ENCODE measurements around the gene KCNC3. TPM values are rescaled to one million over a fixed set of nuclear protein-coding genes. Genes with fewer than 3 reads are reported as not detected.

KCNC3 gene
- total RNA-seq (0.13 TPM), polyA plus RNA-seq (ENCODE audit: insufficient read depth in 1 of 8, insufficient read length in 8 of 8, low replicate concordance in 1 of 8) (1 to 10 TPM in 4 of 8 donors, under 1 TPM in 4; 0.58 to 1.9 (median 1.0) TPM)
- long read RNA-seq, donor 1, result 0 reads
- long read RNA-seq, donor 2, result 0 reads
- long read RNA-seq, donor 3, partial matches to known transcripts, result 218 of 243 reads
- long read RNA-seq, donor 3, other reads (novel, unspliced or antisense), result 25 of 243 reads
- long read RNA-seq, donor 4, result 0 reads
- long read RNA-seq, donor 5, result 0 reads
- long read RNA-seq, donor 6, result 0 reads
- long read RNA-seq, donor 7, result 0 reads
- long read RNA-seq, donor 8, result 0 reads
- long read RNA-seq, donor 9, result 0 reads
- long read RNA-seq, donor 10, result 0 reads
- long read RNA-seq, donor 11, result 0 reads

DNA sequence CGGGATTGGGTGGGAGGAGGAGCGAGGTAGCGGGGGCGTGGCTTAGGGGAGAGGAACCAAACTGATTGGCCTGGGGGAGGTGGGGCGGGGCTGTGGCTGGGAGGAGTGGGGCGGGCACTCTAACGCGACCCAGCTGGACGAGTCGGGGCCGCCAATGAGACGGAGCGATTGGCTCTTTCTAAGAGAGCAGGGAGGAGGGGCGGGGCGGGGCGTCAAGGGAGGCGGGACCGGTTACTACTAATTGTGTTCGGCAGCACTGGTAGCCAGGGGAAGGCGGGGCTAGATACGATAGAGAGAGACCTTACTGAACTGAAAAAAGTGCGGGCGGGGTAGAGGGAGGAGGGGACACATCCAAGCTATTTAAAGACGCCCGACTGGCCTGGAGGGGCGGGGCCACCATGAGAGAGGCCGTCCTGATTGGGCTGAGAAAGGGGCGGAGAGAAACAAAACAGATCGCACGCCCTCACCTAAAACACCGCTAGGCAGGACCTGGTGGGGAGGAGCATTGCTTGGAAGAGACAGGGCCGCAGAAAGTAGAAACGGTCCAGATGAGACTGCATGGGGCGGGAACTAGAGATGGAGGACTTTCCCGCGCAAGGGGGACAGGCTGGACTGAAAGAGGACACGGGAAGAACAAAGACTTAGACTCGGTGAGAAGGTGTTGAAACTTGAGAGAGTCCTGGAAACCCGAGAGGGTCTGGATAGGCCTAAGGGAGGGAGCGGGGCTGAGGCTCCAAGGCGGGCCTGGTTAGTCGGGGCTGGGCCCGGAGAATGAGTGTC, at the start of gene KCNC3:
TSS of gene KCNC3 (minus strand) at position 232 of the 780 bp plus-strand sequence. CDS start 295 bp downstream, outside the sequence.
- H3K27me3 ChIP-seq (ENCODE audit: control insufficient read depth, insufficient read depth, low read length), result peaks cover 80% of the 10 kb centered on the region
- peak within 1 kb of the TSS; percentile 84 for H3K27ac ChIP-seq (ENCODE audit: low read length)
- H3K4me3 ChIP-seq (ENCODE audit: low read length), result peak within 1 kb of the TSS; percentile 31
- H3K4me1 ChIP-seq (ENCODE audit: control insufficient read depth, insufficient read depth, low read length), result peaks cover 52% of the 10 kb centered on the region
- peak; percentile 97 for DNase-seq
- no peaks in the 10 kb centered on the region for H3K36me3 ChIP-seq (ENCODE audit: control insufficient read depth, insufficient read depth, low read length)
- 2% methylated on average over 39 of the region's 43 CpGs for WGBS (ENCODE audit: insufficient coverage)
- no peaks in the 10 kb centered on the region for H3K9me3 ChIP-seq (replicated peaks; ENCODE audit: control insufficient read depth, low read depth, low read length)

DNA sequence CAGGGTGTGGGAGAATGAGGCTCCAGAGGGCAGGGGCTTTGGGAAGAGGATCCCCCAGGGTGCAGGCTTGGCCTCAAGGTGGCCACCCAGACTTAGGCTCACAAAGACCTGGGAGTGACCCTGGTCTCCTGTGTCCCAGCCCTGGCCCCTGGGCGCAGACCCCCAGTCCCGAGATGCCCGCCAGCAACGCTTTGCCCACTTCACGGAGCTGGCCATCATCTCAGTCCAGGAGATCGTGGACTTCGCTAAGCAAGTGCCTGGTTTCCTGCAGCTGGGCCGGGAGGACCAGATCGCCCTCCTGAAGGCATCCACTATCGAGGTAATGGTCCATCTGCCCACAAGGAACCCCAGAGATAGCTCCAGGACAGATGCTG, 49.7 kb upstream of the KCNC3 start:
- over 99% methylated on average over 10 of the region's 10 CpGs for WGBS (ENCODE audit: insufficient coverage)
- no peak overlapping the region for H3K27ac ChIP-seq (ENCODE audit: low read length)
- H3K36me3 ChIP-seq (ENCODE audit: control insufficient read depth, insufficient read depth, low read length), result peaks cover 53% of the 10 kb centered on the region
- H3K4me1 ChIP-seq (ENCODE audit: control insufficient read depth, insufficient read depth, low read length), result peaks cover 21% of the 10 kb centered on the region
- H3K9me3 ChIP-seq (replicated peaks; ENCODE audit: control insufficient read depth, low read depth, low read length), result no peaks in the 10 kb centered on the region
- DNase-seq, result no peak
- no peak overlapping the region for H3K4me3 ChIP-seq (ENCODE audit: low read length)
- no peaks in the 10 kb centered on the region for H3K27me3 ChIP-seq (ENCODE audit: control insufficient read depth, insufficient read depth, low read length)

GRCh38 chr19:50378169-50378862, 49.1 kb upstream of the KCNC3 start:
- Histone ChIP-seq H3K27ac (ENCODE audit: low read length) (no peak overlapping the region), H3K27me3 (ENCODE audit: control insufficient read depth, insufficient read depth, low read length) (no peaks in the 10 kb centered on the region), H3K36me3 (ENCODE audit: control insufficient read depth, insufficient read depth, low read length) (peaks cover 53% of the 10 kb centered on the region), H3K4me1 (ENCODE audit: control insufficient read depth, insufficient read depth, low read length) (peaks cover 17% of the 10 kb centered on the region), H3K9me3 (replicated peaks; ENCODE audit: control insufficient read depth, low read depth, low read length) (no peaks in the 10 kb centered on the region), H3K4me3 (ENCODE audit: low read length) (no peak overlapping the region)
- no peak for DNase-seq
- 93% methylated on average over 32 of the region's 36 CpGs for WGBS (ENCODE audit: insufficient coverage)

GRCh38 chr19:50377517-50377916, 48.3 kb upstream of the KCNC3 start:
- Histone ChIP-seq H3K36me3 (ENCODE audit: control insufficient read depth, insufficient read depth, low read length) (peaks cover 50% of the 10 kb centered on the region), H3K27ac (ENCODE audit: low read length) (no peak overlapping the region), H3K4me1 (ENCODE audit: control insufficient read depth, insufficient read depth, low read length) (peaks cover 17% of the 10 kb centered on the region)

DNA sequence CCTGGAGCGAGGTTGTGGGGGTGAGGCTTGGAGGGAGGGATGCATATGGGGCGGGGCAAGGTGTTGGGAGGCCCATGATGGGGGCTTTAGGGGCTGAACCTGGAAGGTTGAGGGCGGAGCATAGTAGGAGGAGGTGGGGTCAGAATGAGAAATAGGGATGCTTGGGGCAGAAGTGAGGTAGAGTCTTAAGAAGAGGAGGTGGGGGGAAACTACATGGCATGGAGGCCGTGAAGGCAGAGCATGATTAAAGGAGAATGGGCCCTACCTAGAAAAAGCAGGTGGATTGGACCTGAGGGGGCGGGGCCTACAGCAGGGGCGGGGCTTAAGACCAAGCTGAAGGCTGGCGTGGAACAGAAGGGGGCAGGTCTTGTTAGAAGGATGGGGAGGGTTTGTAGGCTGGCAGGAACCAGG, 47.9 kb upstream of the KCNC3 start:
- no peak overlapping the region for H3K4me3 ChIP-seq (ENCODE audit: low read length)
- peak; percentile 43 for DNase-seq
- H3K9me3 ChIP-seq (replicated peaks; ENCODE audit: control insufficient read depth, low read depth, low read length), result no peaks in the 10 kb centered on the region
- 30% methylated on average over 7 of the region's 7 CpGs for WGBS (ENCODE audit: insufficient coverage)
- no peaks in the 10 kb centered on the region for H3K27me3 ChIP-seq (ENCODE audit: control insufficient read depth, insufficient read depth, low read length)
- H3K4me1 ChIP-seq (ENCODE audit: control insufficient read depth, insufficient read depth, low read length), result peaks cover 17% of the 10 kb centered on the region
- H3K36me3 ChIP-seq (ENCODE audit: control insufficient read depth, insufficient read depth, low read length), result peaks cover 45% of the 10 kb centered on the region
- H3K27ac ChIP-seq (ENCODE audit: low read length), result peak overlapping the region; percentile 42

More at GRCh38 chr19:50377517-50377916, 48.3 kb upstream of the KCNC3 start:
- H3K9me3 ChIP-seq (replicated peaks; ENCODE audit: control insufficient read depth, low read depth, low read length), result no peaks in the 10 kb centered on the region
- no CpG with 5 or more reads among the region's 9 CpGs for WGBS (ENCODE audit: insufficient coverage)
- no peaks in the 10 kb centered on the region for H3K27me3 ChIP-seq (ENCODE audit: control insufficient read depth, insufficient read depth, low read length)
- no peak for DNase-seq
- H3K4me3 ChIP-seq (ENCODE audit: low read length), result no peak overlapping the region

DNA sequence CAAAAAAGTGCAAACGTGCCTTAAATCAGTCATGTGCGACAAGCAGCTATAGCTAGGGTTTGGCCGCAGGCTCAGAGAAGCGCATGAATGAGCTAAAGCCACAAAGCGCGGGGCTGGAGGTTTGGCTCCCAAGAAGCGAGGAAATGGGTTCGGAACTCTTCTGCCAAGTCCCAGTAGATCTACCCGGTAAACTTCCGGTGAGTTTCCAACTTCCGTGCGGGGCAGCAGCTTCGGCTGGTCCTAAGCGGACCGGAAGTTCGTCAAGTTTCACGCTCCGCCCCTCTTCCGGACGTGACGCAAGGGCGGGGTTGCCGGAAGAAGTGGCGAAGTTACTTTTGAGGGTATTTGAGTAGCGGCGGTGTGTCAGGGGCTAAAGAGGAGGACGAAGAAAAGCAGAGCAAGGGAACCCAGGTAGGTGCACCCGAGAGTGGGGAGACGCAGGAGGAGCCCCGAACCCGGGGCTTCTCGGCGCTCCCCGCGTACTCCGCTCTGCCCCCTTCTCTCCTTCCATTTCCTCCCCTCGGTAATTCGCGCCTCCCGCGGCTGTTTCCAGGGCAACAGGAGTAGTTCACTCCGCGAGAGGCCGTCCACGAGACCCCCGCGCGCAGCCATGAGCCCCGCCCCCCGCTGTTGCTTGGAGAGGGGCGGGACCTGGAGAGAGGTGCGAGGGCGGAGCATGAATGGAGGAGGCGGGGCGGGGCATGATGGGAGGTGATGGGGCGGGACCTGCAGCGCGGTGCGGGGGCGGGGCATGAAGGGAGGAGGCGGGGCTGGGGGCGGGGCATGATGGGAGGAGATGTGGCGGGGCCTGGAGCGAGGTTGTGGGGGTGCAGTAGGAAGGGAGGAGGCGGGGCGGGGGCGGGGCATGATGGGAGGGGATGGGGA, 47.2 kb upstream of the KCNC3 start, which contains the start of gene NR1H2:
TSS of gene NR1H2 (plus strand) at position 292 of the 885 bp plus-strand sequence. CDS start 1,149 bp downstream, outside the sequence.
- WGBS (ENCODE audit: insufficient coverage), result under 1% methylated on average over 31 of the region's 67 CpGs

GRCh38 chr19:50371914-50372475, 42.8 kb upstream of the KCNC3 start:
- no peak overlapping the region for H3K4me3 ChIP-seq (ENCODE audit: low read length)
- WGBS (ENCODE audit: insufficient coverage), result 76% methylated on average over 4 of the region's 10 CpGs
- no peak overlapping the region for H3K27ac ChIP-seq (ENCODE audit: low read length)
- H3K36me3 ChIP-seq (ENCODE audit: control insufficient read depth, insufficient read depth, low read length), result no peaks in the 10 kb centered on the region
- no peaks in the 10 kb centered on the region for H3K27me3 ChIP-seq (ENCODE audit: control insufficient read depth, insufficient read depth, low read length)
- DNase-seq, result no peak
- no peaks in the 10 kb centered on the region for H3K9me3 ChIP-seq (replicated peaks; ENCODE audit: control insufficient read depth, low read depth, low read length)
- H3K4me1 ChIP-seq (ENCODE audit: control insufficient read depth, insufficient read depth, low read length), result peaks cover 14% of the 10 kb centered on the region

More for the DNA sequence above, 47.2 kb upstream of the KCNC3 start, which contains the start of gene NR1H2:
- Histone ChIP-seq H3K9me3 (replicated peaks; ENCODE audit: control insufficient read depth, low read depth, low read length) (no peaks in the 10 kb centered on the region), H3K36me3 (ENCODE audit: control insufficient read depth, insufficient read depth, low read length) (peaks cover 40% of the 10 kb centered on the region), H3K4me3 (ENCODE audit: low read length) (peak within 1 kb of the TSS; percentile 99), H3K4me1 (ENCODE audit: control insufficient read depth, insufficient read depth, low read length) (peaks cover 17% of the 10 kb centered on the region), H3K27ac (ENCODE audit: low read length) (peak within 1 kb of the TSS; percentile 100), H3K27me3 (ENCODE audit: control insufficient read depth, insufficient read depth, low read length) (no peaks in the 10 kb centered on the region)
- DNase-seq, result peak; percentile 99

DNA sequence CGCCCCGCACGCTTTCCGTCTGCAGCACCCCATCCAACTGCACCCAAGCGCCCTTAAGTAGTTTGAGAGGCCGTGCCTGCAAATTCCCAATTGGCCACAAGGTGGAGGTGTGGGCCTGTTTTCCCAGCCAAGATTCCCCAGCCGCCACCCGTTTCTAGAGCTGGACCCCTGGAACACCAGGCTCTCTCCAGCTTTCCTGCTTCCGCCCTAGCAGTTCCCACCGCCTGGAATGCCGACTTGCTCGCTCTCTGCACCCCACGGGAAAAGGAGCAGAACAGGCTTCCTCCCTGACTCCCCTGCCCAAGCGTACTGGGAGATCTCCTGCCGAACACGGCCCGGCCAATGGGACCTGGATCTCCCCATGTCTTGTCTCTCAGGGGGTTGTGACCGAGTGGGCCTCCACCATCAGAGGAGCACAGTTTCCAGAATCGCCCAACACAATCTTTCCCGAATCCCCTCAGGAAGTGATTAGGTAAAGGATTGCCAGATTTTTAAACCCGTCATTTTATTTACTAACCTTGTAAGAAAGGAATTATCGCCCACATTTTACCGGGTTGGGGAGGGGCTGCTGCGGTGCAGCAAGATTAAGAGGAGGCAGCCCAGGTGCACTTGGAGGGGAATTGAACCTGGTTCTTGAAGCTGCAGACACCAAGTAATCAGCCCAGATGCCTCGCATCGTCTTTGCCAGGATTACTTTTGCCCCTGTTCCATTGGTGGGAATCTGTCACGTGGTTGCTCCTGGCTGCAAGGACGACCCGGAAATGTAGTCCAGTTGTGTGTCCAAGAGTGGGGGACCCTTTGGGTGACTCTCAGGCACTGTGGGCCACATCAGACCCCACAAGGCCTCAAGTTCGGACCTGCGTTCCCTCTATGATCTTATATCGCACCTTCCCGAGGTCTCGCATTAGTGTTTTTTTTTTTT, 39.7 kb upstream of the KCNC3 start:
- Histone ChIP-seq H3K27ac (ENCODE audit: low read length) (peak overlapping the region; percentile 79), H3K9me3 (replicated peaks; ENCODE audit: control insufficient read depth, low read depth, low read length) (no peaks in the 10 kb centered on the region), H3K27me3 (ENCODE audit: control insufficient read depth, insufficient read depth, low read length) (no peaks in the 10 kb centered on the region), H3K4me3 (ENCODE audit: low read length) (peak overlapping the region; percentile 60), H3K4me1 (ENCODE audit: control insufficient read depth, insufficient read depth, low read length) (peaks cover 9% of the 10 kb centered on the region), H3K36me3 (ENCODE audit: control insufficient read depth, insufficient read depth, low read length) (no peaks in the 10 kb centered on the region)
- 0% methylated on average over 13 of the region's 34 CpGs for WGBS (ENCODE audit: insufficient coverage)
- DNase-seq, result peak; percentile 94

Data from muscle of leg (tissue), 16 donors.